GM21367 (cell line): ENCODE measurements around the gene PPP4R3A.
"Not testable (repeated sequence)": the region's sequence is repeated elsewhere in the genome, so short reads cannot be mapped to it uniquely, and the experiment has no call there.

Experiments used
- ATAC-seq: cut with Tn5 transposase; IDR thresholded peaks from one replicate; pipeline ENCODE4 v1.9.1; 2021; ENCODE audit not compliant: unreplicated experiment

Gene PPP4R3A

DNA sequence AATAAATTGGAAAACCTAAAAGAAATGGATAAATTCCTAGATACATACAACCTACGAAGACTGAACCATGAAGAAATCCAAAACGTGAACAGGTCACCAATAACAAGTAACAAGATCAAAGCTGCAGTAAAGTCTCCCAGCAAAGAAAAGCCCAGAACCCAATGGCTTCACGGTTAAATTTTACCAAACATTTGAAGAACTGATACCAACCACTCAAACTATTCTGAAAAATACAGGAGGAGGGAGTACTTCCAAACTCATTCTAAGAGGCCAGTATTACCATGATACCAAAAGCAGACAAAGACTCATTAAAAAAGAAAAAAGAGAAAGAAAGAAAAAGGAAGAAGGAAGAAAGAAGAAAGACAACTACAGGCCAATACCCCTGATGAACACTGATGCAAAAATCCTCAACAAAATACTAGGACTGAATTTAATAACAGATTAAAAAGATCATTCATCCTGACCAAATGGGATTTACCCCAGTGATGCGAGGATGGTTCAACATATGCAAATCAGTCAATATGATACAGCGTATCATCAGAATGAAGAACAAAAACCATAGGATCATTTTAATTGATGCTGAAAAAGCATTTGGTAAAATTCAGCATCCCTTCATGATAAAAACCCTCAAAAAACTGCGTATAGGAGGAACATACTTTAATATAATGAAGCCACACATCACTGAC, 65.6 kb downstream of the PPP4R3A start:
- ATAC-seq: no peak

DNA sequence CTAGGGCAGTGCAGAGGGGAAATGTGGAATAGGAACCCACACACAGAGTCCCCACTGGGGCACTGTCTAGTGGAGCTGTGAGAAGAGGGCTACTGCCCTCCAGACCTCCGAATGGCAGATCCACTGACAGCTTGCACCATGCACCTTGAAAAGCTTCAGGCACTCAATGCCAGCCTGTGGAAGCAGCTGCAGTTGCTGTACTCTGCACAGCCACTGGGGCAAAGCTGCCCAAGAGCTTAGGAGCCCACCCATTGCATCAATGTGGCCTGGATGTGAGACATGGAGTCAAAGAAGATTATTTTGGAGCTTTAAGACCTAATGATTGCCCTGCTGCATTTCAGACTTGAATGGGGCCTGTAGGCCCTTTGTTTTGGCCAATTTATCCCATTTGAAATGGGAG, 70.8 kb downstream of the PPP4R3A start:
- no peak for ATAC-seq

DNA sequence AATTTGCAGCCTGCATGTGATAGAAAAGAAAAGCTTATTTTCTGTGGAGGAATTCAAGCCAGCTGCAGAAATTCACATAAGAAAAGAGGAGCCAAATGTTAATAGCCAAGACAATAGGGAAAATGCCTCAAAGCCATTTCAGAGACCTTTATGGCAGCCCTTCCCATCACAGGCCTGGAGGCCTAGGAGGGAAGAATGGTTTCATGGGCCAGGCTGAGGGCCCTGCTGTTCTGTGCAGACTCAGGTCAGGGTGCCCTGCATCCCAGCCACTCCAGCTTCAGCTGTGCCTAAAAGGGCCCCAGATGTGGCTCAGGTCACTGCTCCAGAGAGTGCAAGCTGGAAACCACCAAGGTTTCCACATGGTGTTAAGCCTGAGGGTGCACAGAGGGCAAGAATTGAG, 71.3 kb downstream of the PPP4R3A start:
- no peak for ATAC-seq

DNA sequence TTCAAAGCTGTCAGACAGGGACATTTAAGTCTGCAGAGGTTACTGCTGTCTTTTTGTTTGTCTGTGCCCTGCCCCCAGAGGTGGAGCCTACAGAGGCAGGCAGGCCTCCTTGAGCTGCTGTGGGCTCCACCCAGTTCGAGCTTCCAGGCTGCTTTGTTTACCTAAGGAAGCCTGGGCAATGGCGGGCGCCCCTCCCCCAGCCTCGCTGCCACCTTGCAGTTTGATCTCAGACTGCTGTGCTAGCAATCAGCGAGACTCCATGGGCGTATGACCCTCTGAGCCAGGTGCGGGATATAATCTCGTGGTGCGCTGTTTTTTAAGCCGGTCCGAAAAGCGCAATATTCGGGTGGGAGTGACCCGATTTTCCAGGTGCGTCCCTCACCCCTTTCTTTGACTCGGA, 73.8 kb downstream of the PPP4R3A start:
- not testable (repeated sequence) for ATAC-seq

DNA sequence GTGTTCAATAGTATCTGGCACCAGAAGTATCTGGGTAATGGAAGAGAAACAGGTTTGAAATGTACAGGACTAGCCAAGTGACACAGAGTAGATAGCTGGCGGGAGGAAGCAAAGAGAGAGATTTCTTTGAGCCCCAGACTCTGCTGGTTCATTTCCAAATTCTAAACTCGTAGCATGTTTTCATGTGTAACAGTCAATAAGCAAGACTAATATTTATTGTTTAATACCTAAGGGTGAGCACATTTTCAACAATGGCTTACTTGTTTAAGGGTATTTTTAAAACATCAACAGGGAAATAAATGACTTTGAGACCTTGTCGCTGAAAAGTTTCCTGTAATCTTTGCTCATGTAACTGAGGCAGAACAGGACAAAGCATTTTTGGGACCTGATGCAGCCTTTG, 80.7 kb downstream of the PPP4R3A start:
- no peak for ATAC-seq

DNA sequence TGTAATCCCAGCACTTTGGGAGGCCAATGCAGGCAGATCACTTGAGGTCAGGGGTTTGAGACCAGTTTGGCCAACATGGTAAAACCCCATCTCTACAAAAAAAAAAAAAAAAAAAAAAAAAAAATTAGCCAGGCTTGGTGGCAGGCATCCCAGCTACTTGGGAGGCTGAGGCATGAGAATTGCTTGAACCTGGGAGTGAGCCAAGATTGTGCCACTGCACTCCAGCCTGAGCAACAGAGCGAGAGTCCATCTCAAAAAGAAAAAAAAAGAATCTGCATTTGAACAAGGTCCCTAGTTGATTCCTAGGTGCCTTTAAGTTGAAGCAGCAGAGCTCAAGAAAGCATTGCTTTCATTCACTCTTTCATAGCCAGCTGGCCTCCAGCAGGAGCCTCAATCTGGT, 81.2 kb downstream of the PPP4R3A start:
- not testable (repeated sequence) for ATAC-seq

DNA sequence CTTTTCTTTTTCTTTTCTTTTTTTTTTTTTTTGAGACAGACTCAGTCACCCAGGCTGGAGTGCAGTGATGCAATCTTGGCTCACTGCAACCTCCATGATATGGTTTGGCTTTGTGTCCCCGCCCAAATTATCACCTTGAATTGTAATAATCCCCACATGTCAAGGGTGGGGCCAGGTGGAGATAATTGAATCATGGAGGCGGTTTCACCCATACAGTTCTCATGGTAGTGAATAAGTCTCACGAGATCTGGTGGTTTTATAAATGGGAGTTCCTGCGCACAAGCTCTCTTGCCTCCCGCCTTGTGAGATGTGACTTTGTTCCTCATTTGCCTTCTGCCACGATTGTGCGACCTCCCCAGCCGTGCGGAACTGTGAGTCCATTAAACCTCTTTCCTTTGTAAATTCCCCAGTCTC, 84.6 kb downstream of the PPP4R3A start:
- not testable (repeated sequence) for ATAC-seq

DNA sequence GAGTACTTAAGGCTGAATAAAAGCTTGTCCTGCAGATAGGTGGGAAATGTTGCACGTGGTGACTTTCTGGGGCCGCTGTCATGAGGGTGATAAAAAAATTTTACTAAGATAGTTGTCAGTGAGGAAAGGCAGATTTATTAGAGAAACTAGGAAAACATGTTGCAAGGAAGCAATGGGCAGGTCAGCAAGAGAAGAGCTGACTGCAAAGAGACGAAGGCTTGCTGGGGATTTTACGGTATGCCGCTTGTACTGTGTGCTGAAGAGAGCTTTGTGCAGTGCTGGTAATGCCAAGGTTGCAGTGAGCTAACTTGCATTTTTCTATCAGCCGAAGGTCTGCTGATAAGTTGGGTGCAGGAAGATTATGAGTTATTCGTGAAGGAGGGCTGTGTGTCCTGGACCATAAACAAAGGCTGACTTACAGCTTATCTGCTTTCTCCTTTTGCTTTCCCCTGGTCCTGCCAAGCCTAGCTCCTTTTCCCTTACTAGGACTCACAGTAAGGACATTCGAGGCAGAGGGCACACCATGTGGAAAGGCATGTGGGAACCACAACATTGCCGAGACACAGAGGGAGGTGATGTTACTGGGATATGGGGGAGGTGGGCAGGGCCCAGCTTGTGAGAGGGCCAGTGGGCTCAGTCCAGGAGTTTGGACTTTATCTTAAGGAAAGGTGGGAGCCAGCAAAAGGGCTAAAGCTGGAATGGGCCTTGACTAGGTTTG, 85.1 kb downstream of the PPP4R3A start:
- ATAC-seq: no peak

DNA sequence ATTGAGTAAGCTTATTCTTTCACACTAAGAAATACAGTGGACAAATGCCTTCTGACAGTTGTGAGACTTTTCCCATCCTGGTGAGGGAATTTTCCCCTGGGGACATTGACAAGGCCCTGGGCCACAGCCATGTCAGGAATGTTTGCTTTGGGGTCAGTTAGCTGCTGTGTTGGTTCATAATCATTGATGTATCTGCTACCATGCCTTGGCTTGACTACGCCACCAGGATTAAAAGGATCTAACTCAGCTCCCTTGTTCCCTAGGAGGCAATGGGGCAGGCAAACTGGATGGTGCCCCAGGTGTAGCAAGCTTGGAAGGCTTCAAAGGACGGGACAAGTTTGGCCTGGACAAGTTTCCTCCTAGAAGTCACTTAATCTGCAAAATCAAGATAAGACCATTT, 89.4 kb downstream of the PPP4R3A start:
- no peak for ATAC-seq

DNA sequence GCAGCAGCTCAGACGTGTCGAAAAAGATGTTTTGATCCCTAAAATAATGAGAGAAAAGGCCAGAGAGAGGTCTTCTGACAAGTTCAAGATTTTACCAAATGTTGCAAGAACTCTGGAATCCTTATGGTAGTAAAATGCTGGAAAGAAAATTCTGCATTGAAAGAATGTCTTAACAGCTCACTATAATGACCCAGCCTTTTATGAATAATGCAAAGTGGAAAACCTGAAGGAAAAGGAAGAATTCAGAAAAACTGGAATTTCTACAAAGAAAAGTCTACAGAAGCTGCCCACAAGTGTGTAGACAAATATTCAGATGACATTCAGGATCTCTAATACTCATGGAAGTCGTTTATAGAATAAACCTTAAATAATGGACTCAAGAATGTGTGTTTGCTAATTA, 90.7 kb downstream of the PPP4R3A start:
- ATAC-seq: no peak

DNA sequence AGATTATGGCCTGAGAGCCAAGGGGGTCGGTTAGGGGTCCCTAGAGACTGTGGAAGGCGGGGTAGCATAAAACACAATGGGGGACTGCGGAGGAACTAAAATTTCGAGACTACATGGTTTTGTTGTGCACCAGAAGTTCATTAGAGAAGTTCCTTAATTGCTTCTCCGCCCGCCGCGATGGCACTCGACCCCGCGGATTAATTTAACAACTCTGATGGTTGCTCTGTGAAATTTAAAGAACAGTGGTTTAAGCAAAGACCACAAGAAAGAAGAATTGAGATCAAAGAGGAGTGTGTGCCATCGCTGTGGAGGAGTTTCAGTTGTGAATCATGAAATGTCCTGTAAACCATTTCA, 91.1 kb downstream of the PPP4R3A start:
- no peak for ATAC-seq

DNA sequence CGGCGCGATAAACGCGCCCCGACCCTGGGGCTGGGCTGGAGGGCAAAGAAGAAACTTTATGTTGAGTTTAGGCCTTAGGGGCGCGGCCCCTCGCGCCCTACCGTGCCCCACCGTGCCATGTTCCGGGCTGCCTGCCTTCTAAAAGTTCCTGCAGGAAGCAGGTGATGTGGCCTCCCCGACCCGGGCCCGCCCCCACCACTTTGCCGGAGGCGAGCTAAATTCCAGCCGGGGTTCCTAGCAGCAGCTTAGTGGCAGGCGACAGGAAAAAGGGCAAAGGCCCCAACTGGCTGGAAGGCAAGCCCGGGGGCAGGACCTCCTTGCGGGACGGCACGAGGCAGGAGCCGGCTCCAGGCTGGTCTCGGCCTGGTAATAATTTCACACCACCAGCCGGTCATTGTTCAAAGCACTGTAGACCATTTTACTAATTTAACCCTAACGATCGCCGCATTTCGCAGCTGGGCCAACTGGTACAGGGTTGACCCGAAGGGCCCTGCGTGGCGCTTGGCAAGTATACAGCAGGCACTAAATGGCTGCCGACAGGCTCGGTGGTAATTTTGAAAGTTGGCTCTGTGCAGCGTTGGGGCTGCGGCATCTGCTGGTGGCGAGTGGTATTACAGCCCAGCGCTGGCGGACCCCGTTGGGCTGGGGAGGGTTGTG, 91.6 kb downstream of the PPP4R3A start:
- no peak for ATAC-seq

DNA sequence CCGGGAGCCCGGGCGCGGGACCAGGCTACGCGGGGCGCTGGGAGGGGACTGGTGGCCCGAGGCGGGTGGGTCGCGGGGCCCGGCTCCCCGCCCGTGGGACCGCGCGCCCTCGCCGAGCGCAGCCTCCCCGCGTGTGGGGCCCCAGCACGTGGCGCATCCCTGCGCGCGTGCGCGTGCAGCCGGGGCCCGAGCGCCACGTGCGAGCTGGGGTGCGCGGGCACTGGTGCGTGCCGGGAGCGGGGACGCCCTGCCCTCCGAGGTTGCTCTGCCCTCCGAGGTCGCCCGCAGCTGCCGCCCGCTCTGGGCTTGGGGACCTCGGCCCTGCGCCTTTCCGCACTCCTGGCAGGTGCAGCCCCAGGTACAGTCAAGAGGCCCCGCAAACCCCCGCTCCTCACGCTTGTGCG, 92.1 kb downstream of the PPP4R3A start:
- peak; percentile 14 for ATAC-seq

DNA sequence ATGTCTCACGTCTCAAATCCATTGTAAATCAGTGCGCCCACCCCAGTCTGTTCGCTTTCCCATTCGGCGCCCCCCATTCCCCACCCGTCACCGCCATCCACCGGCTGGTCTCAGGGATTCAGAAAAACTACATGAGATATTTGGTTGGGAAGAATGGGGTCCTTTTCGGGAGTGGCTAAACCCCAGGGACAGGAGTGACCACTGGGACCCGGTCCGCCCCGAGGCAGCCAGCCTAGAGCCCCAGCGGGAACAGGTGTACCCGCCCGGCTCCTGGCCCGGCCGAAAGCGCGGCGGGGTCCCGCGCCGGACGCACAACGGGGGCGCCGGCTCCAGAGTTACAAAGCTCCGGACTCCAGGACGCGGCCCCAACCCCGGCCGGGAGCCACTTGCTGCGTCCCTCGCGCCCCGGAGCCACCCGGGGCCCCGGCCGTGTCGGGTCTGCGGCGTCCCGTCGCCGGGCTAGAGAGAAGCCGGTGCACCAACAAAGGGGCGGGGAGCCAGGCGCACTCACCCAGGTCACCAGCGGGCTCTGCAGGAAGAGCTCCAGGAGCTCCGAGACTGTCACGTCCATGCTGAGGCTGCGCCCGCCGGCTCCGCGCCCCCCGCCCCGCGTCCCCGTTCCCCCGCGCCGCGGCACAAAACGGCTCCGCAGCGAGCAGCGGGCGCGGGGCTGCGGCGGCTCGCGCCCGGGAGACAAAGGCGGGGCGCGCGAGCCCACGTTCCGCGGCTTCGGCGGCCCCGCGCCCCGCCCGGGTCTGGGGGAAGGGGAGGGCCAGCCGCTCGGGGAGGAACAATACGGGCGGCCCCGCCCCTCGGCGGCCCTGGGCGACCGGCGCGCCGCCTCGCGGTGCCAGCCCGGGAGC, 92.8 kb downstream of the PPP4R3A start, which contains the start of gene CCDC88C:
Gene CCDC88C, minus strand, starts transcription at position 701 of the 863 bp plus-strand sequence. Its CDS starts 130 bp downstream, at position 571.
- ATAC-seq: peak; percentile 42

DNA sequence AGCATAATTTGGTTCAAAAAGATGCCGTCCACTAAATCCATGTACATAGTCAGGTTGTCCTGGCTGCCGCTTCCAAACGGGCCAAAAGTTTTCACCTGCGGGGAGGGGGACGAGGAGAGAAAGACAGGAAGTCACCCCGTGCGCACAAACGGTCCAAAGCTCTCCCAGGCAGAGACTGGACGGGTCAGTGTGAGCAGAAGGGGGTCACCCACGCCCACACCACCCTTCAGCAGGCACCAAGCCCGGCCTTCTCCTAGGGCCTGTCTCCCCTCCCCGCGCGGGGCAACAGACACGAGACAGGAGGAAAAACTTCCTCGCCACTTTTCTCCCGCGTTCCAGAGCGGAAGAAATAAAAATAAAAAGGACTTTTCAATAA, 93.4 kb downstream of the PPP4R3A start:
- no peak for ATAC-seq

DNA sequence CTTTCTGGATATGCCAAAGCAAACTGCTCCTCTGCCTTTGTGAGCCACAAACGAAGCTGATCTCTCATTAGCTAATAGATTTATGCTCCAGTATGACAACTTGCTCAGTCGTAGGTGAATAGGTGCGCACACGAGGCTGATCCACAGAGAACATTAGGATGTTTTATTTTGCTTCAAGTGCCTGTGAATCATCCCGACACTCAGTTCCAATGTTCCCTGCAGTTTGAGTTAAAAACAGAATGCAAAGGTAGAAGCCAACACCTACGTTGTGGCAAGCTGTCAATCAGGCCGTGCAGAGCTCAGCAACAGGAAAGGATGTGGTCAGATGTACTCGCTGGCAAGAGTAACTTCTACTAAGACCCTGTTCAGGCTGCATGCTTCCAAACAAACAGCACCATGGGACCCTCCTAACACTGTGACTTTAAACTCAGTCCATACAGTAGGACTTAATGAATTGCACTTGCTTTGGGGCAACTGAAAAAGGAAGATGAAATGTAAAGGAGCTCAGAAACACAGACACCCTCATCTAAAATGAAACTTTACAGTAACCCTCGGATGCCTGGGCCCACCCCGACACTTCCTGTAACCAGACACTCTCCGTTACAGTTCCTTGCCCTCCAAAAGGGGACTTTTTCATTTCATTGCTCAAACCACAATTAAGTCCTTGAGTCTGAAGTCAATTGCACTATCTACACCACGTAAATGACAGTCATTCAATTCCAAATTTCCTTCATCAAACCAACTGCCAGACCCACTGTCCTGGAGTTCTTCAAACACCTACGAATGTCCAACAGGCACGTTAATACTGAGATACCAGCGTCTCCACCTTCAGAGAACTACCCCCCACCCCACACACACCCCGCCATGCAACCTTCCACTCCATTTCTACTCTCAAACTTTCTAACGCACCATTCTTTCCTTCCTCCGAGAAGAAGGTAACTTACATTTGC, 94.0 kb downstream of the PPP4R3A start:
- ATAC-seq: peak; percentile 40

DNA sequence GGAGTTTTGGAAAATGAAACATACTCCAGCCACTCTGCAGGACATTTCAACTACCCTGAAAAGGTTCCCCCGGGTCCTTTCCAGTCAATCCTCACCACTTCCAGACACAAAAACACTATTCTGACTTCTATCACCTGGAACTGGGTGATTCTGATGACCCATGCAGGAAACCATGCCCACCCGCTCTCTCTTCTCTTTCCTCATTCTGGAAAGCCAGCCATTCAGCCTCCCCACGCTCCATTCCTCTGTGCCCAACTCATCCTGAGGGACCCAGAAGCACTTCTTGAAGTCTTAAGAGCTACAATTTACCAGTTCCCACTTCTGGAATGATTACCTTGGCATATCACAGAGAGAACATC, 95.7 kb downstream of the PPP4R3A start:
- ATAC-seq: no peak

DNA sequence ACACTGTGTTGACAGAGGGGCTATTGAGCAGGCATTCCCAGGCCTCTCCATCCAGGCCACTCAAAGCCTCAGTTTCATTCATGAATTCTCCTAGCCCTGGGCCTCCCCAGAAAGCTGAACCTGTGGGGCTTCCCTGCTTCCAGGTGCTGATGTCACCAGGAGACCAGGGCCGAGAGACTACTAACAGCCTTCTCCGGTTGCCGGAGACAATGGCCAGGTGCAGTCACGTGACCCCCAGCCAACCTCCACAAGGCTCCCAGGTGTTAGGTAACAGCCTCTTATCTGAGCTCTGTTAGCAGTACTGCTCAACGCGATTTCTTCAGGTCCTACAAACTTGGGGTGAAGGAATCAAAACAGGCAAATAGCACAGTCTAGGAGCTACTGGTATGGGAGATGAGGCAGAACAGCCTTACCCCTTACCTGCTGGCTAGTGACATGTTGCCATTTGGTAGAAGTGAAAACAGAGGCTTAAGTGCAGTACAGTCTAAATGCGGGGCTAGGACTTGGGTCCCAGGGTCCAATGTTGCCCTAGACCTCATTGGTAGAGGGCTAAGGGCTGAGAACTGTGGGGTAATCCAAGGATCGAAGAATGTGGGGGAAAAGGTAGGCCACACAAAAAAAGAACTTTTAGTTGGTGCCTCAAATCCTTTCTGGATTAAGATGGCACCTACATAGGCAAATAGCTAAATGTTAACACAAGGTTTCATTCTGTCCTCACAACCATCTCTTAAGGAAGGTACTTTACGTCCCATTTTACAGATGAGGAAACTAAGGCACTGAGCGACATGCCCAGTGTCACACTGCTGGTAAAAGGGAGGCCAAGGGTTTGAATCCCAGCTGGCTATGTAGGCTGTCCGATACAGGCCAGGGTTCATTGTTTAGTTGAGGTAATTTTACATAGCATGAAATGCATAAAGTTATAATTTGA, 96.3 kb downstream of the PPP4R3A start:
- no peak for ATAC-seq

DNA sequence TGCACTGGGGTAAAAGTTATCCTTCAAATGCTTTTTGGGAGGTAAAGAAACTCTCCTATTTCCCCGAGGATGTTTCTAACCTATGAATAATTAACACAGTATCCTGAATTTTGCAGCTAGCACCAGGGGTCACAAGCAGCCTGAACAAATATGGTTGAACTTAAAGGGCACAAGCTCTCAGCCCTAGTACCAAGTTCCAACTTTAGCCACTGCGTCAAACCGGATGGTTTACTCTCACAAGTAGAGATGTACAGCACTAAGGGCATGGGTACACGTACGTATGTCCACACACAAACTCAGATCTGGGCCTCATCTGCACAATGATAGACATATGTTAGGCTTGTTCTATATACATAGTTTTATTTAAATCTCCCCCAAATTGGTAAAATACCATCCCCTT, 97.2 kb downstream of the PPP4R3A start:
- ATAC-seq: no peak
